Adrenal gland (tissue), 5 donors: ENCODE results near the gene RAF1.

ENCODE experiments used
- POLR2A ChIP-seq, 2 donors: fragments of 450-650 bp; IDR thresholded peaks; one replicate each; pipeline ENCODE4 v1.6.1; 2017; ENCODE audit warnings: antibody characterized with exemption in 2 of 2, mild to moderate bottlenecking in 2 of 2, moderate library complexity in 1 of 2
- TF ChIP-seq, protein P1 (sequence below), 6 experiments: fragments of 450-650 bp in 4 of 6; fragments of 200-600 bp in 2 of 6; sonication (generic) in 1 of 6; IDR thresholded peaks; 1 replicate in 5 of 6; 2 replicates in 1 of 6; pipeline versions ENCODE4 v1.5.1 to v1.8.0; 2016 to 2021; ENCODE audit warnings: antibody characterized with exemption in 6 of 6, mild to moderate bottlenecking in 2 of 6, moderate library complexity in 1 of 6
- donor health status: DM: no; HTN: no; CAD: no.

DNA sequence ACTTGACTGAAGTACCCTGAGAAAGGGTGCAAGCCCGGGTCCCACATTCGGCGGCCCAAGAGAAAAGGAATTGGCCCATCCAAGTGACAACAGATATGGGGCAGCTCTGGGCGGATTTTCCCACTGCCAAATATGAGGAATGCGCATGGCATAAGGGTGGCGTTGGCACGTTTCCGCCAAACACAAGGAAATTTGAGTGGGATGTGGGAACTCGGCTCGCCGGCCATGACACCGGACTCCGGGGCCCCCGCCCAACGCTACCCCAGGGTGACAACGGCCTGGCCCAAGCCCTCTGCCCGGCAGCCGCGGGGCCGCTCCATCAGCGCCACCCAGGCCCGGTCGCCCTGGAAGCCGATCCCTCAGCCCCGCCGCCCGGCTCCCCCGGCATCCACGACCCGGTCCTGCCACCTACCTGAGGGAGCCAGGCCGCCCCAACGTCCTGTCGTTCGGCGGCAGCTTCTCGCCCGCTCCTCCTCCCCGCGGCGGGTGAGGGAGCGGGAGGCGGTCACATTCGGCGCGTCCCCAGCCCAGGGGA, 449 bp downstream of the RAF1 start:
- TF ChIP-seq, protein P1, sequence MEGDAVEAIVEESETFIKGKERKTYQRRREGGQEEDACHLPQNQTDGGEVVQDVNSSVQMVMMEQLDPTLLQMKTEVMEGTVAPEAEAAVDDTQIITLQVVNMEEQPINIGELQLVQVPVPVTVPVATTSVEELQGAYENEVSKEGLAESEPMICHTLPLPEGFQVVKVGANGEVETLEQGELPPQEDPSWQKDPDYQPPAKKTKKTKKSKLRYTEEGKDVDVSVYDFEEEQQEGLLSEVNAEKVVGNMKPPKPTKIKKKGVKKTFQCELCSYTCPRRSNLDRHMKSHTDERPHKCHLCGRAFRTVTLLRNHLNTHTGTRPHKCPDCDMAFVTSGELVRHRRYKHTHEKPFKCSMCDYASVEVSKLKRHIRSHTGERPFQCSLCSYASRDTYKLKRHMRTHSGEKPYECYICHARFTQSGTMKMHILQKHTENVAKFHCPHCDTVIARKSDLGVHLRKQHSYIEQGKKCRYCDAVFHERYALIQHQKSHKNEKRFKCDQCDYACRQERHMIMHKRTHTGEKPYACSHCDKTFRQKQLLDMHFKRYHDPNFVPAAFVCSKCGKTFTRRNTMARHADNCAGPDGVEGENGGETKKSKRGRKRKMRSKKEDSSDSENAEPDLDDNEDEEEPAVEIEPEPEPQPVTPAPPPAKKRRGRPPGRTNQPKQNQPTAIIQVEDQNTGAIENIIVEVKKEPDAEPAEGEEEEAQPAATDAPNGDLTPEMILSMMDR (IDR thresholded peaks at IDR 0.05), result no peak
- TF ChIP-seq POLR2A (IDR thresholded peaks at IDR 0.05), result no peak
